K562 (cell line): Measurements from ENCODE around the gene IL23A. TPM values are rescaled to one million over a fixed set of nuclear protein-coding genes. Genes with fewer than 3 reads are reported as not detected.

Source experiments
- ATAC-seq: fragments of 200-7000 bp; cut with Tn5 transposase; 3 replicates; pipeline ENCODE4 v1.9.1; 2020; ENCODE audit warnings: moderate library complexity
- BruUV-seq: library from RNA; stranded (reverse); fragments of 400-500 nt; replicated peaks from 2 replicates; lab custom pipeline; 2021; lab: Mats Ljungman, UMichigan
- CTCF ChIA-PET: fragments of 300-600 bp; formaldehyde crosslinking; extraction: SDS; loops from one replicate; lab custom pipeline; 2021; ENCODE audit warnings: low intra/inter-chr PET ratio; lab: Yijun Ruan, JAX
- POLR2A ChIA-PET: fragments of 300-600, 350-650 bp; sonication (Branson Sonifier 250); formaldehyde crosslinking; extraction: SDS; loops from one replicate; lab custom pipeline; 2021; ENCODE audit warnings: antibody characterized with exemption, inconsistent platforms; lab: Yijun Ruan, JAX
- DNase-seq, 4 experiments: peaks; one replicate each; pipeline versions ENCODE4 v3.0.0 to v3.0.0-alpha.2; 2011 to 2018; ENCODE audit warnings: low spot score in 3 of 4, mixed read lengths in 3 of 4; ENCODE audit errors: extremely low read depth in 1 of 4
- FAIRE-seq: peaks from 2 replicates; lab custom pipeline; 2011; peaks lifted over from hg19 to GRCh38; lab: Jason Lieb, UNC
- H2AFZ ChIP-seq: 2 replicates; pipeline ENCODE4 v1.6.0; 2011; ENCODE audit warnings: low read depth, low read length, control low read depth, inconsistent platforms
- H3K27ac ChIP-seq: fragments of 200-600 bp; 3 replicates; pipeline ENCODE4 v1.8.0; 2011; ENCODE audit warnings: low read depth, mild to moderate bottlenecking, control low read depth, inconsistent platforms, low read length, moderate library complexity, mixed read lengths; ENCODE audit errors: extremely low read depth
- H3K27me3 ChIP-seq, 2 experiments: fragments of 300-600 bp in 1 of 2; 2 replicates in 1 of 2; 3 replicates in 1 of 2; pipeline versions ENCODE4 v1.6.0 to v1.8.0; 2011; ENCODE audit warnings: inconsistent platforms in 2 of 2, low read length in 2 of 2, mild to moderate bottlenecking in 1 of 2, mixed read lengths in 1 of 2, moderate library complexity in 1 of 2; ENCODE audit not compliant: control insufficient read depth in 2 of 2, insufficient read depth in 2 of 2
- H3K36me3 ChIP-seq: fragments of 300-600 bp; 3 replicates; pipeline ENCODE4 v1.8.0; 2011; ENCODE audit warnings: mild to moderate bottlenecking, low read length, inconsistent platforms; ENCODE audit not compliant: control insufficient read depth, insufficient read depth
- H3K4me1 ChIP-seq, 2 experiments: fragments of 200-600 bp in 1 of 2; replicated peaks in 1 of 2; 2 replicates in 1 of 2; 3 replicates in 1 of 2; pipeline versions ENCODE4 v1.5.1 to v1.8.0; 2011; ENCODE audit warnings: inconsistent platforms in 2 of 2, low read length in 2 of 2, mild to moderate bottlenecking in 1 of 2, mixed read lengths in 1 of 2, moderate library complexity in 1 of 2; ENCODE audit not compliant: control insufficient read depth in 2 of 2, insufficient read depth in 2 of 2
- H3K4me2 ChIP-seq: 2 replicates; pipeline ENCODE4 v1.6.1; 2011; ENCODE audit warnings: low read length, control low read depth, inconsistent platforms, mixed read lengths; ENCODE audit not compliant: insufficient read depth
- H3K4me3 ChIP-seq: fragments of 200-600 bp; sonication (generic), shearing (Covaris generic); 2 replicates; pipeline ENCODE4 v1.5.1; 2016; ENCODE audit warnings: control low read depth, inconsistent platforms
- H3K79me2 ChIP-seq: fragments of 200-600 bp; 3 replicates; pipeline ENCODE4 v1.8.0; 2011; ENCODE audit warnings: low read length, inconsistent platforms; ENCODE audit not compliant: control insufficient read depth, insufficient read depth
- H3K9ac ChIP-seq, 2 experiments: 2 replicates each; pipeline versions ENCODE4 v1.6.0 to v1.6.1; 2011; ENCODE audit warnings: low read depth in 2 of 2, low read length in 2 of 2, control low read depth in 1 of 2, inconsistent platforms in 1 of 2, mild to moderate bottlenecking in 1 of 2, mixed read lengths in 1 of 2; ENCODE audit not compliant: insufficient read depth in 1 of 2
- H3K9me1 ChIP-seq: one replicate; pipeline ENCODE4 v1.6.0; 2011; ENCODE audit warnings: inconsistent platforms, mild to moderate bottlenecking, low read length, moderate library complexity; ENCODE audit not compliant: control insufficient read depth, insufficient read depth
- H3K9me3 ChIP-seq: replicated peaks from 2 replicates; pipeline ENCODE4 v1.5.1; 2011; ENCODE audit warnings: low read depth, low read length, inconsistent platforms; ENCODE audit not compliant: control insufficient read depth, insufficient read depth
- H4K20me1 ChIP-seq: replicated peaks from 2 replicates; pipeline ENCODE4 v1.6.1; 2011; ENCODE audit warnings: low read length, inconsistent platforms, mixed read lengths; ENCODE audit not compliant: control insufficient read depth, insufficient read depth
- ARID1B ChIP-seq: fragments of 450-650 bp; IDR thresholded peaks from 2 replicates; pipeline ENCODE4 v1.6.1; 2016; ENCODE audit warnings: antibody characterized with exemption, mild to moderate bottlenecking, inconsistent platforms
- CBFA2T3 ChIP-seq: fragments of 450-650 bp; IDR thresholded peaks from 2 replicates; pipeline ENCODE4 v1.6.1; 2017
- CHD1 ChIP-seq: fragments of 200-600 bp; sonication (generic); IDR thresholded peaks from one replicate; pipeline ENCODE4 v1.6.1; 2012; ENCODE audit warnings: mild to moderate bottlenecking, moderate library complexity, low read length, inconsistent platforms
- CREBBP ChIP-seq: IDR thresholded peaks from one replicate; pipeline ENCODE4 v1.6.1; 2012; ENCODE audit warnings: low read depth, mild to moderate bottlenecking, control low read depth, inconsistent platforms, low read length
- GATAD2B ChIP-seq: fragments of 450-650 bp; IDR thresholded peaks from 2 replicates; pipeline ENCODE4 v1.6.1; 2017; ENCODE audit warnings: mild to moderate bottlenecking, borderline replicate concordance
- HLTF ChIP-seq: fragments of 450-650 bp; IDR thresholded peaks from 2 replicates; pipeline ENCODE4 v1.6.1; 2016
- LCOR ChIP-seq: sonication (generic); formaldehyde crosslinking; IDR thresholded peaks from 2 replicates; pipeline ENCODE4 v1.8.0; 2022; ENCODE audit warnings: mild to moderate bottlenecking, missing genetic modification reagents
- PBX2 ChIP-seq, 2 experiments: IDR thresholded peaks in 1 of 2; conservative IDR thresholded peaks in 1 of 2; 2 replicates each; pipeline ENCODE4 v1.6.1; 2016; ENCODE audit warnings: low read depth in 2 of 2, mild to moderate bottlenecking in 1 of 2, missing compliant biosample characterization in 1 of 2, missing genetic modification characterization in 1 of 2, moderate library complexity in 1 of 2
- PKNOX1 ChIP-seq: fragments of 450-650 bp; IDR thresholded peaks from 2 replicates; pipeline ENCODE4 v1.6.1; 2016
- POLR2AphosphoS2 ChIP-seq: IDR thresholded peaks from 2 replicates; pipeline ENCODE4 v1.6.1; 2012; ENCODE audit warnings: low read length, improper control_type of control experiment
- ZNF212 ChIP-seq: fragments of 450-650 bp; formaldehyde crosslinking; IDR thresholded peaks from 2 replicates; pipeline ENCODE4 v1.4.0; 2020; ENCODE audit warnings: mild to moderate bottlenecking
- ZNF639 ChIP-seq, 2 experiments: fragments of 200-800 bp in 1 of 2; sonication (Bioruptor generic) in 1 of 2; sonication (generic) in 1 of 2; formaldehyde crosslinking in 1 of 2; IDR thresholded peaks in 1 of 2; conservative IDR thresholded peaks in 1 of 2; 2 replicates each; pipeline versions ENCODE4 v1.5.0 to v1.6.1; 2016 to 2020; ENCODE audit warnings: missing compliant biosample characterization in 1 of 2, missing genetic modification characterization in 1 of 2, missing genetic modification reagents in 1 of 2
- ZSCAN29 ChIP-seq: fragments of 450-650 bp; IDR thresholded peaks from 2 replicates; pipeline ENCODE4 v1.6.1; 2017
- WGBS: fragments of 100-300 bp; shearing (Covaris generic); methylation state at CpG from one replicate; pipeline ENCODE4 v1.1.6; 2016; ENCODE audit warnings: low coverage, mixed read lengths; ENCODE audit not compliant: insufficient coverage; ENCODE audit errors: missing lambda C conversion rate; 5-methylcytosine and 5-hydroxymethylcytosine counted together
- in situ Hi-C: fragments of 300-500 bp; cut with MboI; formaldehyde crosslinking; loops from 4 replicates; pipeline ENCODE4 v1.15.0; 2018; ENCODE audit warnings: inconsistent platforms, mixed read lengths
- intact Hi-C: fragments of 100-400 bp; cut with micrococcal nuclease; formaldehyde crosslinking; loops from 2 replicates; pipeline ENCODE4 v1.14.2; 2022
- polyA plus RNA-seq, 8 experiments: library from polyadenylated mRNA; depleted of rRNA in 4 of 8; stranded (reverse) in 5 of 8; unstranded in 3 of 8; fragments of >200 nt; fragmentation: Nextera tagmentation in 2 of 8; fragmentation: Illumina TruSeq in 1 of 8; extraction: Ambion mirVana in 2 of 8; extraction: Trizol in 1 of 8; gene quantifications; 2 replicates each; pipeline versions ENCODE4 v1.2.1 to v1.2.3, GENCODE V29; 2011 to 2014; ENCODE audit warnings: inconsistent platforms in 1 of 8, missing spikeins in 1 of 8
- total RNA-seq, 7 experiments: library from RNA; depleted of rRNA in 6 of 7; stranded (reverse); fragments of >200 nt in 6 of 7; fragmentation: Illumina TruSeq in 2 of 7; extraction: Trizol in 2 of 7; gene quantifications; 2 replicates each; pipeline versions ENCODE4 v1.2.1 to v1.2.3, GENCODE V29; 2011 to 2021; ENCODE audit warnings: low replicate concordance in 1 of 7

IL23A gene
- total and polyA plus RNA-seq, 9 of the 15 experiments (the other 6 are each of a cell fraction or from before 2014, with no cell fraction given): 4.4 to 37.2 (median 9.6) TPM

GRCh38 chr12:56377310-56377988 lies 38.8 kb downstream of the IL23A start (continued):
- 0 out of 4 replicates have a peak, but pooled peaks of 1 of the 2 experiments have one; percentile 57 for TF ChIP-seq ZNF639 (CRISPR knock-in tag; conservative IDR thresholded peaks at IDR 0.05 in 1 of 2, IDR thresholded peaks at IDR 0.05 in 1 of 2)
- TF ChIP-seq CBFA2T3: peak; percentile 96
- 0 out of 2 replicates have a peak, but pooled peaks have one; percentile 36 for TF ChIP-seq LCOR (CRISPR knock-in tag)
- TF ChIP-seq PKNOX1: peak; percentile 9; the same call in 1 of the 2 replicates

- intact Hi-C loops (loop anchor here (1.0 to 5.0 kb wide), 5 partner anchors 25 to 90 kb away; partner anchors contain the start of genes CNPY2, SPRYD4 and TIMELESS), in situ Hi-C loops (no loop called here)
- no peak for FAIRE-seq
- ATAC-seq: no peak
- no peaks in the 10 kb centered on the region for H3K36me3 ChIP-seq
- no peaks in the 10 kb centered on the region for H3K9me3 ChIP-seq
- H2AFZ ChIP-seq: peak overlapping the region; percentile 93
- no peak overlapping the region for H3K4me3 ChIP-seq
- peaks cover 22 to 24% of the 10 kb centered on the region in 2 experiments; a peak in 4 of 5 replicates for H3K4me1 ChIP-seq
- H4K20me1 ChIP-seq: no peaks in the 10 kb centered on the region
- H3K27ac ChIP-seq: peak overlapping the region; percentile 83
- ChIA-PET CTCF (interaction anchor here (2.0 kb wide), 1 partner anchor 86 kb away, joined by 25 read pairs; no protein-coding TSS in a partner anchor), POLR2A (interaction anchor here (0.7 to 2.4 kb wide), 5 partner anchors 8 to 671 kb away, joined by 3 to 12 read pairs (median 4); no protein-coding TSS in a partner anchor)
- H3K9me1 ChIP-seq: no peaks in the 10 kb centered on the region
- H3K27me3 ChIP-seq: no peaks in the 10 kb centered on the region
- H3K4me2 ChIP-seq: no peak overlapping the region
- BruUV-seq: no TSS peak
- H3K9ac ChIP-seq: peak overlapping the region in 1 of 2 experiments; percentile 65; a peak in 2 of 4 replicates
- H3K79me2 ChIP-seq: no peaks in the 10 kb centered on the region
- 7% methylated on average over 1 of the region's 1 CpG for WGBS
- no peak for DNase-seq
- peak; percentile 55 for TF ChIP-seq PKNOX1
- no peak for TF ChIP-seq PBX2 (CRISPR knock-in tag; IDR thresholded peaks at IDR 0.05; ENCODE audit: low read depth)
- peak; percentile 91 for TF ChIP-seq PBX2 (tag; conservative IDR thresholded peaks at IDR 0.05; ENCODE audit: low read depth)
- TF ChIP-seq HLTF: no peak
- TF ChIP-seq POLR2AphosphoS2: no peak
- TF ChIP-seq ARID1B: peak; percentile 7; the same call in 1 of the 2 replicates
- no peak for TF ChIP-seq CREBBP
- TF ChIP-seq GATAD2B: 0 out of 2 replicates have a peak, but pooled peaks have one; percentile 58
- no peak for TF ChIP-seq CHD1
- TF ChIP-seq ZNF212: no peak
- TF ChIP-seq ZSCAN29: no peak
These were observed 39.3 kb downstream of the IL23A start for GRCh38 chr12:56377989-56378316.
